ENCODE measurements around the gene LCNL1.
"Not testable (repeated sequence)": the region's sequence is repeated elsewhere in the genome, so short reads cannot be mapped to it uniquely, and the experiment has no call there.

LCNL1 gene

DNA sequence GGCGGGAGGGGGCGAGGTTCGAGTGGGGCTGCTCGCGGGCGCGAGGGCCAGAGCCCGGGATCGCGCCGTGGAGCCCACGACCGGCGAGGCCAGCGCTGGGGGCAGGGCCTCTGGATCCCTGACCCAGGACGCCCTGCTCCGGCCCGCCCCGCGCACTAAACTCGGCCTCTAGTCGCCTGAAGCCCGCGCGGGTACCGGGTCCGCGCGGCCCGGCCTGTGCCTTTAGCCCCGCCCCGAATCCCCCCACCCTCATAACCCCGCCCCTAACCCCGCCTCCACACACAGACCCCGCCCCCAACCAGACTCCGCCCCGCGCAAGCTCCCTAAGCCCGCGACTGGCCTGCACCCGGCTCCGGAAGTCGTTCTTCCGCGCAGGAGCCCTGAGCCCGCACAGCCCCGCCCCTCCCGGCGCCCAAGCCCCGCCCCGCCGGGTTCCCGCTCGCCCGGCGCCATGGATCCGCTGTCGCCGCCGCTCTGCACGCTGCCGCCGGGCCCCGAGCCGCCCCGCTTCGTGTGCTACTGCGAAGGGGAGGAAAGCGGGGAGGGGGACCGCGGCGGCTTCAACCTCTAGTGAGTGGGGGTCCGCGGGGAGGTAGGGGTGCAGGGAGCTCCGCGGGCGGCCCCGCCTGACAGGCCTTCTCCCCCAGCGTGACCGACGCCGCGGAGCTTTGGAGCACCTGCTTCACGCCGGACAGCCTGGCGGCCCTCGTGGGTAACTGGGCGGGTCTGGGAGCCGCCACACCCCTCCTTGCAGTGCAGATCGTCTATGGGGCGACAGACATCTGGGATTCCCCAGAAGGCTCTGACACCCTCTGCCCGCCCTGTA is 9.4 kb downstream of the LCNL1 start, which contains the start of gene PAXX:
TSS of gene PAXX (plus strand) at position 430 of the 826 bp plus-strand sequence. CDS start at position 452, 22 bp downstream.
- in situ Hi-C loops (cut with MboI; ENCODE audit: low sequenced_read_pairs): no loop called here

- in situ Hi-C loops (cut with MboI; ENCODE audit: low sequenced_read_pairs): no loop called here
Measured at GRCh38 chr9:136992819-136993369, 10.1 kb downstream of the LCNL1 start.

DNA sequence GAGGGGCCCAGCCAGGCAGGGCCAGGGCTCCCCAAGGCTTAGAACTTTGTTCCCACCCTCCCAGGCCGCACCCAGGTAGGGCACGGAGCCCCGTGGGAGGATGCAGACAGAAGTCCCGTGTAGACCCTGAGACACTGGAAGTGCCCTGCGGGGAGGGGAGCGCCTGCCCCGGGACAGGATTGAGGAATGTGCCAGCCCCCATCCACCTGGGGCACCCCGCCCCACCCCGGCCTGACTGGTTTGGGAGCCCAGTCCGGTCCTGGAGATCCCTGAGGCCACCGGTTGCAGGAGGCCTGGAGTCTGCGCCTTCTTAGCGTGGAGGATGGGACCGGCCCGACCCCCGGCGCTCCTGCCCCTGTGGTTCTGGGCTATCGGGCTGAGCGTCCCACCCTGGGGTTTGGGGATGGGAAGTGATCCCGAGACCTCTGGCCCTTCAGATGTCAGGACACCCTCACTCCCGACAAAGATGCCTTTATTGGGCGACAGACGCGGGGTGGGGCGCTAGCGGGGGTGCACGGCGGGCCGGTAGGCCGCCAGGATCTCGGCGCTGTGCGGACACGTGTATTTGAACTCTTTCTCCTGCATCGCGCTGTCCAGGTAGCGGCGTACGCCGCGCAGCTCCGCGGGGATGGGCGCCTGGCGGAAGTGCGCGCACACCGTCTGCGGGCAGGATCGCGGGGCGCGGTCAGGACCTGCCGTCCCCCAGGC is 11.5 kb downstream of the LCNL1 start:
- in situ Hi-C loops (cut with MboI; ENCODE audit: low sequenced_read_pairs): no loop called here

- in situ Hi-C loops (cut with MboI; ENCODE audit: low sequenced_read_pairs): no loop called here
Measured at GRCh38 chr9:136994888-136995230, 12.1 kb downstream of the LCNL1 start.

DNA sequence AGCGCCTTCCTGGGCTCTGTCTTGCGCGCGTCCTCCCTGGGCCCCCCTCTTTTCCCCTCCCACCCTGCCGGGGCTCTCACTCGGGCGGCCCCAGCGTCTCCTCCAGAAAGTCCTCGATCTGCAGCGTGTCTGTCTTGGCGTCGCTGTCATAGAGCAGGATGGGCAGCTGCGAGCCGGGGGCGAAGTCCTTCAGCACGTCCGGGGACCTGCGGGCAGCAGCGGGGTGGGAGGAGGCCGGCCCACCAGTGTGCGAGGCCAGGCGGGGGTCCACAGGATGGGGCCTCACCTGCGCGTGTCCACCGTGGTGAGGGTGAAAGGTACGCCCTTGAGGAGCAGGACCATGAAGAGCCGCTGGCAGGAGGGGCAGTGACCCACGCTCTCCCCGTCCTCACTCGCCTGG is 12.6 kb downstream of the LCNL1 start:
- in situ Hi-C loops (cut with MboI; ENCODE audit: low sequenced_read_pairs): no loop called here

DNA sequence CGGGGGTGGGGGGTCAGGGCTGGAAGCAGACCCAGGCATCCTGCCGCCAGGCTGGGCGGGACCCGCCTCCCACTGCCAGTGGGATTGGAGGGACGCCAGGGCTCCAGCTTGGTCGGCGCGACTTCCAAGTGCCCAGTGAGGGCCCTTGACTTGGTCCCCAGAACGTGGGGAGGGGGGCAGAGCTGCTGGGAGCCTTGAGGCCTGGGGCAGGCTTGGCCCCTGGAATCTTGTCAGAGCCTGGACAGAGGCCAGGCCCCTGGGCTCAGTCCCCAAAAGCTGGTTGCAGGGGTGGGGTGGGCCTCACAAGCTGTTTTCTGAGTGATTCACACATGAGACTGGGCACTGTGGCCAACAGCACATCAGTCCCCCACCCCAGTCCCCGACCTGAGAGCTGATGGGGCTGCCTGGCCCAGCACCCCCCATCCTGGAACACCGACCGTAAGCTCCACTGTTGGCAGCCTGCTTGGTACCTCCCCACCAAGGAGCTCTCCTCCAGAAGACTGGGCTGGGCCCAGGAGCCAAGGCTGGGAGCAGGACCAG is 13.0 kb downstream of the LCNL1 start:
- in situ Hi-C loops (cut with MboI; ENCODE audit: low sequenced_read_pairs): no loop called here

DNA sequence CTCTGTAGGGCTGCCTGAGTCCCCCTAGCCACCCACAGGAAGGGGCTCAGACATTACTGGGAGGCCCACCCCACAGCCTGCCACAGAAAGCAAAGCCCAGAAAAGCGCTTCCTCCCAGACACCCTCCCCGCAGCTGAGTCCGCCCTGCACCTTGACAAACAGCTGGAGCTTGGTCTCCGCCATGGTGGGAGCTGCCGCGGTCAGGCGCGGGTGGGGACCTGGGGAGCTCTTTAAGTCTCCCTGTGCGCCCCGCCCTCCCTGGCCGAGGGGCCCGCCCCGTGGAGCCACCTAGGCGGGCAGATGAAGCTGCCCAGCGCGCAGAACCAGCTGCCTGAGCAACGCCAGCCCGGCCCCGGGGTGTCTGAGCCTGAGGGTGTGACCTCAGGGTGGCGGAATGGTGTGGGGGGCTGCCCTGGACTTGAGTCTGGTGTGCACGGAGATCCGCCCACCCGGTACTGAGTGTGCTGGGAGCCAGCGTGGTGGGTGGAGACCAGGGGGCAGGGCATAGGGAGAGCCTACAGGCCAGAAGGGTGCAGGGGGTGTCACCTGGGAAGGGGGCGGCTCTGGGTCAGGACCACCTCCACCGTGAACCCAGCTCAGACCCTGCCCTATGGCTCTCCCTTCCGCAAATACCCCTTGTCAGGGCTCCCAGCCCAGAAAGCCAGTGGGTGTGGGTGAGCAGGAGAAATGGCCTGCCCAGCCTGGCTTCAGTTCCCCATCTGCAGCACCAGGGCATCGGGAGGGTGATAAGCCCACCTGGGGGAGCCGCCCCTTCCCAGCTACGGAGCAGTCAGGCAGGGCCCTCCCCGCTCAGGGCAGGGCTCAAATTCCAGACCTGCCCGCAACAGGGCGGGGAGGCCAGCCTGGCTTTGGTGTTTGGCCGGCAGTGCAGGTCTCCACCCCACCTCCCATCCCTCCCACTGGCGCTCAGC is 13.8 kb downstream of the LCNL1 start, which contains the start of gene CLIC3:
TSS of gene CLIC3 (minus strand) at position 208 of the 932 bp plus-strand sequence. CDS start at position 183, 25 bp downstream.
- in situ Hi-C loops (cut with MboI; ENCODE audit: low sequenced_read_pairs): no loop called here

GRCh38 chr9:136997371-136997770 is 14.6 kb downstream of the LCNL1 start:
- in situ Hi-C loops (cut with MboI; ENCODE audit: low sequenced_read_pairs): no loop called here

GRCh38 chr9:136997830-136998234 is 15.0 kb downstream of the LCNL1 start:
- in situ Hi-C loops (cut with MboI; ENCODE audit: low sequenced_read_pairs): no loop called here

DNA sequence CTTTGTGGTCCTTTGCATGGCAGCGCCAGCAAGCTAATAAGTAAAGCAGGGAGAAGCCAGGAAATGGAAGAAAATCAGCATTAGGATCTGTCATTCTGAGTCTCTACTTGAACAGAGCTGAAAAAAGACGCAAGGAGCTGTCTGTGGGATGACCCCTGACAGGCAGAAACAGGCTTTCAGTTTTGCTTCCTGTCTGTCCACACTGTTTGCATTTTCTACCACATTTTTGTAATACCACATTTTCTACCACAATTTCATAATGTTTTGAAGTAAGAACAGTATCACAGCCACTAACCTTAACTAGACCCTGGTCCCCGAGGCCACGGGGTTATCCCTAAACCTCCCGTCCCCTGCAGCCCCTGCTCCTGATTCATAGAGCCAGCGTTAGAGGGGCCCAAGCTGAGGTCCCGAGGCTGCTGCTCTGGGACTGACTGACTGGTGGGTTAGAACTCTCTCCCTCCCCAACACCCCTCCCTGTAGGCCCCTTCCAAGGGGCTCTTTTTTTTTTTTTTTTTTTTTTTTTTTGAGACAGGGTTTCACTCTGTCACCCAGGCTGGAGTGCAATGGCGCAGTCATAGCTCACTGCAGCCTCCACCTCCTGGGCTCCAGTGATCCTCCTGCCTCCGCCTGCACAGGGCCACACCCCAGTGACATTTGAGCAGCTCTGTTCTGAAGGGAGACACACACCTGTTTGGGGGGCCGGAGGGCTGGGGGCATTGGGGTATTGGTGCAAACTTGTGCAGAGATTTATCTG is 17.6 kb downstream of the LCNL1 start:
- in situ Hi-C loops (cut with MboI; ENCODE audit: low sequenced_read_pairs): no loop called here

DNA sequence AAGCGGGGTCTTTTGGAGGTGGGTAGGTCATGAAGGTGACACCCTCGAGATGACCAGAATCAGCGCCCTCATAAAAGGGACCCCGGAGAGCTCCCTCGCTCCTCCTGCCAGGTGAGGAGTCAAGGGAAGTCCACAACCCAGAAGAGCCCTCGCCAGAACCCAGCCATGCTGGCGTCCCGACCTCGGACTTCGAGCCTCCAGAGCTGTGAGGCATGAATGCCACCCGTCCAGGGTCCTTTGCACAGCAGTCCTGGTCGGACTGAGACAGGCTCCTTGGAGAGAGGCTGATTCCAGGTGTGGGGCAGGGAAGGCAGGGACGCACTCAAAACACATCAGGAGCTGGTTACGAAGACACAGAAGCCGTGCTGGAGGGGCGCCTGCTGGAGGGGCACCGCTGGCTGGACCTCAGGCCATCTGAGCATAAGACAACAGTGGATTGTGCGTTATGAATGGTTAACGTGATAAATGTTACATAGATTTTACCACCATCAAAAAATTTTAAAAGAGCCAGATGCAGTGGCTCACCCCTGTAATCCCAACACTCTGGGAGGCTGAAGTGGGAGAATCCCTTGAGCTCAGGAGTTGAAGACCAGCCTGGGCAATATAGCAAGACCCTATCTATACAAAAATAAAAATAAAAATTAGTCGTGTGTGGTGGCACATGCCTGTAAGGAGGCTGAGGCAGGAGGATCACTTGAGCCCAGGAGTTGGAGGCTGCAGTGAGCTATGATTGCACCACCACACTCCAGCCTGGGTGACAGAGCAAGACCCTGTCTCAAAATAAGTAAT is 19.3 kb downstream of the LCNL1 start:
- in situ Hi-C loops (cut with MboI; ENCODE audit: low sequenced_read_pairs): no loop called here

DNA sequence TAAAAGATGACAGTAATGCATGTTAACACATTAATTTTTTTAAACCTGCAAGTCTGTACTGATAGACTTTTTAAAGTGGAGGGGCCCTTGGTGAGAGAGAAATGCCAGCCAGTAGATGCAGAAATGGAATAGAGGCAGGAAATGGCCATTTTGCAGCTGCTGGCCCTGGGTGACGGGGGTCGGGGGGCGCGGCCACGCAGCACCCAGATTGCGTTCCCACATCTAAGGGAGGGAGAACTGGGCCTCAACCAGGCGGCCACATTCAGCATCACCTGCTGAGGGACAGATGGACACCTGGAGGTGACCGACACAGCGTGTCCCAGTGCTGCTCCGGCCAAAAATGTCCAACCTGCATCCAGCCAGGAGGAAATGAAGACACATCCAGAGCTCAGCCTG is 19.9 kb downstream of the LCNL1 start:
- in situ Hi-C loops (cut with MboI; ENCODE audit: low sequenced_read_pairs): no loop called here

GRCh38 chr9:137004285-137004684 is 21.5 kb downstream of the LCNL1 start:
- in situ Hi-C loops (cut with MboI; ENCODE audit: low sequenced_read_pairs): not testable (repeated sequence)

GRCh38 chr9:137006116-137007003 is 23.6 kb downstream of the LCNL1 start:
- in situ Hi-C loops (cut with MboI; ENCODE audit: low sequenced_read_pairs): no loop called here

GRCh38 chr9:137007108-137007815 is 24.5 kb downstream of the LCNL1 start:
- in situ Hi-C loops (cut with MboI; ENCODE audit: low sequenced_read_pairs): no loop called here

DNA sequence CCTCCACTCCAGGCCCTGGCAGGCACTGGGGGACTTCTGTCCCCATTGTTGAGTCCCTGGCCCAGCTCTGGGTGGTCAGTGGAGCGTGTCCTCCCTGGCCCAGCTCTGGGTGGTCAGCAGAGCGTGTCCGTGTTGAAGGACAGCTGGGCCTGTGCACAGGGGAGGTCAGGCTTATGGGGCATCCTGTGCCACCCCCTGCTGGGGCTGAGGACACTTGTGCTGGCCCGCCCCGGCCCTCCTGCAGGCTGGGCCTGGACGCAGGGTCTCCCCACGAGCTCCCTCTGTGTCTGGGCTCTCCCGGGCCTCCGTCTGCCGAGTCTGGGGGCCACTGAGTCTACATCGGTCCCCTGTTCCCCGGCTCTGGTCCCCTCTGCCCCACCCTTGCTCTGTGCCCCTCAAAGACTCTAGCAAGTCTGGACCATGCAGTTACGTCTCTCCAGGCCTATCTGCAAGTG is 25.1 kb downstream of the LCNL1 start:
- in situ Hi-C loops (cut with MboI; ENCODE audit: low sequenced_read_pairs): no loop called here

GRCh38 chr9:137008312-137008711 is 25.5 kb downstream of the LCNL1 start:
- in situ Hi-C loops (cut with MboI; ENCODE audit: low sequenced_read_pairs): no loop called here

All from hTERT RPE-1 (cell line).